Psoas muscle (tissue), 8 donors: ENCODE measurements around the gene TYMS. TPM values are rescaled to one million over a fixed set of nuclear protein-coding genes. Genes with fewer than 3 reads are reported as not detected.

Experiments used
- ATAC-seq, 4 donors: fragments of 200-7000 bp; cut with Tn5 transposase; one replicate each; pipeline ENCODE4 v1.9.1; 2020; ENCODE audit warnings: moderate library complexity in 3 of 4, mild to moderate bottlenecking in 2 of 4
- DNase-seq, 2 donors: peaks; one replicate each; pipeline ENCODE4 v3.0.0-alpha.2; 2020
- H3K27ac ChIP-seq: fragments of 200-600 bp; one replicate; pipeline ENCODE4 v1.8.0; 2022
- H3K27me3 ChIP-seq, 3 donors: fragments of 200-600 bp in 1 of 3; one replicate each; pipeline versions ENCODE4 v1.6.1 to v1.8.0; 2013 to 2022; ENCODE audit warnings: low read length in 2 of 3, mild to moderate bottlenecking in 2 of 3, moderate library complexity in 1 of 3; ENCODE audit not compliant: insufficient read depth in 3 of 3
- H3K36me3 ChIP-seq, 2 donors: fragments of 200-600 bp in 1 of 2; one replicate each; pipeline versions ENCODE4 v1.6.1 to v1.8.0; 2013 to 2022; ENCODE audit warnings: low read depth in 1 of 2, mild to moderate bottlenecking in 1 of 2, moderate library complexity in 1 of 2; ENCODE audit not compliant: insufficient read depth in 1 of 2
- H3K4me1 ChIP-seq: fragments of 200-600 bp; one replicate; pipeline ENCODE4 v1.8.0; 2022
- H3K4me3 ChIP-seq: fragments of 200-600 bp; one replicate; pipeline ENCODE4 v1.8.0; 2022; ENCODE audit warnings: mild to moderate bottlenecking
- H3K9me3 ChIP-seq: fragments of 200-600 bp; one replicate; pipeline ENCODE4 v1.8.0; 2022
- CTCF ChIP-seq: fragments of 200-600 bp; IDR thresholded peaks from one replicate; pipeline ENCODE4 v1.8.0; 2022; ENCODE audit warnings: antibody characterized with exemption
- WGBS, 3 donors: extraction: QIAGEN DNeasy Blood & Tissue Kit; methylation state at CpG; one replicate each; pipeline versions ENCODE4 v1.1.6 to v1.1.7; 2013; 5-methylcytosine and 5-hydroxymethylcytosine counted together
- intact Hi-C, 2 donors: fragments of 100-400 bp; cut with DNase I; formaldehyde crosslinking; loops; one replicate each; pipeline versions ENCODE4 v1.11.0 to v1.14.2; 2022
- polyA plus RNA-seq, 3 donors: library from polyadenylated mRNA; stranded (reverse); fragments of 200-250 nt; gene quantifications; one replicate each; pipeline ENCODE4 v1.2.3, GENCODE V29; 2013
- total RNA-seq, 4 donors: library from RNA; stranded (reverse); fragmentation: NEBNext Ultra II Directional in 2 of 4; extraction: Animal tissue kit (Norgen Biotek cat#: 25700) in 2 of 4; gene quantifications; one replicate each; pipeline versions ENCODE4 v1.2.1 to v1.2.4, GENCODE V29; 2021 to 2023
- donor health status: healthy with polysubstance abuse.
- donor health status: DM: no; HTN: no; CAD: no; lungs with moderate emphysema.
- donor health status: Bipolar disorder and iron deficiency.
- donor health status: healthy.
- donor health status: DM: yes; HTN: yes; CAD: no.
- donor health status: DM: no; HTN: no; CAD: no.
- donor health status: DM: no; HTN: no; CAD: no.
- donor health status: DM: yes; HTN: yes; CAD: no.

TYMS gene
- total and polyA plus RNA-seq, 7 donors, result 0.25 to 0.65 (median 0.32) TPM; not detected in 1

GRCh38 chr18:703213-703967, 45.9 kb downstream of the TYMS start:
- no peak overlapping the region for H3K27ac ChIP-seq
- TF ChIP-seq CTCF, result no peak
- DNase-seq, result no peak
- intact Hi-C loops, result no loop called here
- H3K36me3 ChIP-seq, result peaks cover 0 to 27% of the 10 kb centered on the region in 2 donors
- peak in 1 of 4 donors; percentile 8 for ATAC-seq
- H3K4me1 ChIP-seq, result no peaks in the 10 kb centered on the region
- H3K27me3 ChIP-seq, result no peaks in the 10 kb centered on the region
- no peaks in the 10 kb centered on the region for H3K9me3 ChIP-seq
- 78 to 84% (median 80%) methylated on average over 8 of the region's 8 CpGs for WGBS, 3 donors
- H3K4me3 ChIP-seq, result no peak overlapping the region

GRCh38 chr18:706405-706804, 49.0 kb downstream of the TYMS start:
- 85 to 92% (median 90%) methylated on average over 8 of the region's 8 CpGs for WGBS, 3 donors
- Histone ChIP-seq H3K4me1 (no peaks in the 10 kb centered on the region), H3K4me3 (no peak overlapping the region), H3K27me3 (no peaks in the 10 kb centered on the region), H3K27ac (no peak overlapping the region), H3K9me3 (no peaks in the 10 kb centered on the region), H3K36me3 (peaks cover 0 to 32% of the 10 kb centered on the region in 2 donors)
- TF ChIP-seq CTCF, result no peak
- intact Hi-C loops, result no loop called here
- ATAC-seq, result no peak
- DNase-seq, result no peak

DNA sequence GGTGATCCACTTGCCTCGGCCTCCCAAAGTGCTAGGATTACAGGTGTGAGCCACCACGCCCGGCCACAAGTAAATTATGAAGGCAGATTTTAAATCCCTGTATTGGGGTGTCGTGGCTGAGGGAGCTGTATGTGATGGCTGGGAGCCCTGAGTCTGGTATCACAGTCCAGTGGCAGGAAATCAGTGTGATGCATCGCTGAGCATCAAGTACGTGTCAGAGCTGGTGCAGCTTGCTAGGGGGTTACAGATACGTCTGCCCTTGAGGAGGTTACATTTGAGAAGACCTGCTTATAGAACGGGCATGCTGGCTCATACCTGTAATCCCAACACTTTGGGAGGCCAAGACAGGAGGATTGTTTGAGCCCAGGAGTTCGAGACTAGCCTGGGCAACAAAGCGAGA, 50.6 kb downstream of the TYMS start:
- WGBS, 3 donors, result 95 to 96% (median 96%) methylated on average over 10 of the region's 10 CpGs

GRCh38 chr18:709771-710170, 52.3 kb downstream of the TYMS start:
- Histone ChIP-seq H3K4me1 (no peaks in the 10 kb centered on the region), H3K27me3 (no peaks in the 10 kb centered on the region), H3K27ac (no peak overlapping the region), H3K36me3 (peaks cover 0 to 20% of the 10 kb centered on the region in 2 donors), H3K9me3 (no peaks in the 10 kb centered on the region), H3K4me3 (no peak overlapping the region)
- ATAC-seq (no peak), DNase-seq (no peak)
- WGBS, 3 donors, result 93 to 100% (median 95%) methylated on average over 1 of the region's 1 CpG
- TF ChIP-seq CTCF, result no peak
- intact Hi-C loops, result no loop called here

More for the DNA sequence above, 50.6 kb downstream of the TYMS start:
- DNase-seq (no peak), ATAC-seq (no peak)
- no peak overlapping the region for H3K4me3 ChIP-seq
- no peaks in the 10 kb centered on the region for H3K4me1 ChIP-seq
- intact Hi-C loops, result no loop called here
- no peak overlapping the region for H3K27ac ChIP-seq
- no peaks in the 10 kb centered on the region for H3K9me3 ChIP-seq
- H3K27me3 ChIP-seq, result no peaks in the 10 kb centered on the region
- TF ChIP-seq CTCF, result no peak
- peaks cover 0 to 30% of the 10 kb centered on the region in 2 donors for H3K36me3 ChIP-seq
